Naive thymus-derived CD4-positive, alpha-beta T cell (primary cell): ENCODE data around the gene PLCG1. TPM values are rescaled to one million over a fixed set of nuclear protein-coding genes. Genes with fewer than 3 reads are reported as not detected.
A peak's percentile ranks its signal among the peaks of the same experiment; 100 is the strongest.

ENCODE experiments used
- ATAC-seq: fragments of 150-1000 bp; cut with Tn5 transposase; 2 replicates; pipeline ENCODE4 v1.10.0; 2021; ENCODE audit warnings: mild to moderate bottlenecking, moderate library complexity
- CTCF ChIA-PET: fragments of 350-600 bp; sonication (Branson Sonifier 250); formaldehyde crosslinking; loops from one replicate; lab custom pipeline; 2021; ENCODE audit warnings: antibody characterized with exemption; lab: Charles Lee
- POLR2A ChIA-PET: fragments of 350-600 bp; sonication (Branson Sonifier 250); formaldehyde crosslinking; loops from one replicate; lab custom pipeline; 2021; ENCODE audit warnings: antibody characterized with exemption, inconsistent platforms; lab: Charles Lee
- DNase-seq, 9 donors: peaks; one replicate each; pipeline versions ENCODE4 v3.0.0 to v3.0.0-alpha.2; 2020 to 2022; ENCODE audit warnings: mixed read lengths in 1 of 9
- H3K27ac ChIP-seq: one replicate; pipeline ENCODE4 v1.7.0; 2013; ENCODE audit warnings: mild to moderate bottlenecking, low read depth, low read length, moderate library complexity
- H3K27me3 ChIP-seq, 2 donors: one replicate each; pipeline ENCODE4 v1.7.0; 2013; ENCODE audit warnings: low read length in 2 of 2, mild to moderate bottlenecking in 2 of 2, moderate library complexity in 2 of 2; ENCODE audit not compliant: control insufficient read depth in 2 of 2, insufficient read depth in 2 of 2
- H3K36me3 ChIP-seq, 3 experiments: 1 replicate in 2 of 3; 2 replicates in 1 of 3; pipeline ENCODE4 v1.7.0; 2013; ENCODE audit warnings: low read length in 3 of 3, mild to moderate bottlenecking in 3 of 3, moderate library complexity in 1 of 3; ENCODE audit not compliant: insufficient read depth in 3 of 3, control insufficient read depth in 2 of 3
- H3K4me1 ChIP-seq, 2 donors: one replicate each; pipeline ENCODE4 v1.7.0; 2013; ENCODE audit warnings: low read length in 2 of 2, mild to moderate bottlenecking in 2 of 2, moderate library complexity in 1 of 2; ENCODE audit not compliant: control insufficient read depth in 2 of 2, insufficient read depth in 2 of 2
- H3K4me3 ChIP-seq: 2 replicates; pipeline ENCODE4 v1.7.0; 2013; ENCODE audit warnings: mild to moderate bottlenecking, low read length
- H3K9me3 ChIP-seq, 3 experiments: 1 replicate in 2 of 3; 2 replicates in 1 of 3; pipeline ENCODE4 v1.7.0; 2013; ENCODE audit warnings: low read length in 3 of 3; ENCODE audit not compliant: control insufficient read depth in 2 of 3
- H3K27ac Mint-ChIP-seq, 9 donors: one replicate each; pipeline ENCODE4 v1.8.0; 2020 to 2022; ENCODE audit warnings: mixed read lengths in 9 of 9, mild to moderate bottlenecking in 8 of 9, moderate library complexity in 5 of 9, inconsistent platforms in 2 of 9
- H3K27me3 Mint-ChIP-seq, 5 donors: one replicate each; pipeline ENCODE4 v1.8.0; 2021 to 2022; ENCODE audit warnings: mixed read lengths in 5 of 5, mild to moderate bottlenecking in 1 of 5
- H3K36me3 Mint-ChIP-seq, 5 donors: one replicate each; pipeline ENCODE4 v1.8.0; 2020 to 2022; ENCODE audit warnings: mixed read lengths in 5 of 5, mild to moderate bottlenecking in 3 of 5, inconsistent platforms in 1 of 5
- H3K4me1 Mint-ChIP-seq, 7 donors: one replicate each; pipeline ENCODE4 v1.8.0; 2020 to 2022; ENCODE audit warnings: mixed read lengths in 7 of 7, mild to moderate bottlenecking in 3 of 7, inconsistent platforms in 1 of 7
- H3K4me3 Mint-ChIP-seq, 10 donors: one replicate each; pipeline ENCODE4 v1.8.0; 2020 to 2022; ENCODE audit warnings: mild to moderate bottlenecking in 10 of 10, mixed read lengths in 10 of 10, moderate library complexity in 6 of 10, inconsistent platforms in 2 of 10
- H3K9me3 Mint-ChIP-seq, 11 donors: one replicate each; pipeline ENCODE4 v1.8.0; 2020 to 2022; ENCODE audit warnings: mixed read lengths in 11 of 11, mild to moderate bottlenecking in 4 of 11, inconsistent platforms in 1 of 11, moderate library complexity in 1 of 11
- intact Hi-C, 2 donors: fragments of 100-400 bp; cut with micrococcal nuclease; formaldehyde crosslinking; loops; one replicate each; pipeline ENCODE4 v1.15.1; 2023
- polyA plus RNA-seq, 2 donors: library from polyadenylated mRNA; unstranded; fragments of 300-500 nt; fragmentation: Illumina TruSeq; gene quantifications; one replicate each; pipeline ENCODE4 v1.2.3, GENCODE V29; 2021
- total RNA-seq, 6 experiments: library from RNA in 5 of 6; stranded (reverse) in 5 of 6; gene quantifications; 1 replicate in 5 of 6; 2 replicates in 1 of 6; pipeline ENCODE4 v1.2.3 and lab custom pipeline; 2021 to 2026

PLCG1 gene
- total and polyA plus RNA-seq, 7 experiments from 2014 or later = 36.9 to 559 (median 369) TPM

DNA sequence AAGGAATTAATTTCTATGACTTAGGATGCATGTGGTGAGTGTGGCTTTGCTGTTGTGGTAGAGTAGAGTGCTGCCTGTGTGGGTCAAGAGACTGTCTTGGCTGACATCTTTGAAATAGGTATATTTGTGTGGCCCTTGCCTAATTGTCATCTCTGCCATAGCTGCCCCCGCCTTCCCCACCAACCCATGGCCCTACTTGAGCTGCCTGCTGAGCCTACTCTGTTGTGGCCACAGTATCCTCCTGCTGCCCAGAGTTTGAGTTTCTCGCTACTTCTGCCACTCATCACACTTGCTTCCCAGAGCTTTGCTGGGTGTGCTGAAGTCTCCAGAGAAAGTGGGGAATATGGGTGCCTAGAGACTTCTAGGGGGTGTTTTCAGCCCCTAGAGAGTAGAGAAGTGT lies 8.0 kb downstream of the PLCG1 start:
- DNase-seq = no peak
- peaks cover 99 to 100% of the 10 kb centered on the region in 2 donors for H3K4me1 ChIP-seq
- no peak for ATAC-seq
- peaks cover 84 to 100% (median 96%) of the 10 kb centered on the region in 7 donors for H3K4me1 Mint-ChIP-seq
- peaks cover 5 to 61% (median 19%) of the 10 kb centered on the region in 5 donors for H3K36me3 Mint-ChIP-seq
- no peaks in the 10 kb centered on the region for H3K9me3 ChIP-seq
- H3K27me3 Mint-ChIP-seq = no peaks in the 10 kb centered on the region
- peak overlapping the region; percentile 26 to 98 (median 90) for H3K4me3 Mint-ChIP-seq
- H3K4me3 ChIP-seq = peak overlapping the region; percentile 6
- peak overlapping the region; percentile 74 to 100 (median 94) for H3K27ac Mint-ChIP-seq
- no peaks in the 10 kb centered on the region for H3K27me3 ChIP-seq
- intact Hi-C loops = loop anchor here in 1 of 2 donors (5.0 kb wide), 1 partner anchor 98 kb away; no protein-coding TSS in a partner anchor
- peak overlapping the region; percentile 91 for H3K27ac ChIP-seq
- POLR2A ChIA-PET = interaction anchor here (2.2 to 30.3 kb wide), 3 partner anchors 5 to 78 kb away, joined by 6 to 604 read pairs (median 604); partner anchors contain the start of gene PLCG1
- CTCF ChIA-PET = interaction anchor here (0.6 to 14.7 kb wide), 3 partner anchors 10 to 185 kb away, joined by 3 to 236 read pairs (median 4); no protein-coding TSS in a partner anchor
- H3K9me3 Mint-ChIP-seq = no peaks in the 10 kb centered on the region
- no peaks in the 10 kb centered on the region for H3K36me3 ChIP-seq

DNA sequence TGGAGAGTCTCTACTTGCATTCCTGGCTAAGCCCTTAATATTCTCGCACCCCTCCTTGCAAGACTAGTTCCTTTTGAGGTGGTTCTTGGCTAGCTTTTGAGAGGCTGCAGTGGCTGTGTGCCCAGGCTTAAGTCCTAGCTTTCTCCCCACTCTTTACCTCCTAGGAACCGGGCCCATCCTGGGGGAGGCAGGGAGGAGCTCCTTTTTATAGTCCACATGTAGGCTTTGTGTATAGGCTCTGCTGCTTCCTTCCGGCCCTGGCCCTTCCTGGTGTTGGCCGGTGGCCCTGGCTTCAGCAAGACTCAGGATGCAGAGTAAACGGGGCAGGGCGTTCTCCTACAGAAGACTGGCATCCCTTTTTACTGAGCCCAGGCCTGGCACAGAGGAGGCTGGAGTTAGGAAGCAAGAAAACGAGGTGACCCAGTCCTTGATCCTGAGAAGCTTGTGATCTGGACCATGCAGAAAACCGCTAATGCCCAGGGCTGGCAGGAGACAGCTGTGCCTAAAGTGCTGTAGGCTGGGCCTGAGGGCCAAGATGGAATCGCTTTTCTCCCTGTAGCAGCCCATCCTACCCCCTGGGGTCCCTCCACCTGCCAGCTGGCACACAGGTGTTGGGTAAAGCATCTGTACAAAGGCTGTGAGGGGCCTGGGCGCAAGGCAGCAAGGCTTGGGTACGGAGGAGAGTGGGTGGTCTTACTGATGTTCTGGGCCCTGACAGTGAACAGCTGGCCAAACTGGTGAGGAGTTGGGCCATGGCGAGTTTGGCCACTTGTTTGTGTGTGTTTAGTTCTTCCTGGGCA lies 8.7 kb downstream of the PLCG1 start:
- no peaks in the 10 kb centered on the region for H3K9me3 ChIP-seq
- Mint-ChIP-seq H3K27me3 (no peaks in the 10 kb centered on the region), H3K27ac (peak overlapping the region; percentile 72 to 100 (median 94)), H3K4me1 (peaks cover 84 to 100% (median 96%) of the 10 kb centered on the region in 7 donors), H3K36me3 (peaks cover 5 to 59% (median 19%) of the 10 kb centered on the region in 5 donors), H3K4me3 (peak overlapping the region; percentile 35 to 98 (median 90)), H3K9me3 (no peaks in the 10 kb centered on the region)
- H3K27ac ChIP-seq = peak overlapping the region; percentile 91
- POLR2A ChIA-PET = interaction anchor here (2.2 to 30.3 kb wide), 3 partner anchors 6 to 78 kb away, joined by 6 to 604 read pairs (median 604); partner anchors contain the start of gene PLCG1
- ATAC-seq (no peak), DNase-seq (no peak)
- no peaks in the 10 kb centered on the region for H3K27me3 ChIP-seq
- intact Hi-C loops = loop anchor here in 1 of 2 donors (5.0 kb wide), 1 partner anchor 99 kb away; no protein-coding TSS in a partner anchor
- H3K4me1 ChIP-seq = peaks cover 99 to 100% of the 10 kb centered on the region in 2 donors
- H3K4me3 ChIP-seq = peak overlapping the region; percentile 8
- no peaks in the 10 kb centered on the region for H3K36me3 ChIP-seq
- CTCF ChIA-PET = interaction anchor here (1.0 to 14.7 kb wide), 4 partner anchors 9 to 185 kb away, joined by 3 to 236 read pairs (median 4); no protein-coding TSS in a partner anchor

GRCh38 chr20:41147767-41148191 lies 10.4 kb downstream of the PLCG1 start:
- no peak for DNase-seq
- no peak for ATAC-seq
- no peaks in the 10 kb centered on the region for H3K27me3 Mint-ChIP-seq
- POLR2A ChIA-PET = interaction anchor here (0.6 to 30.3 kb wide), 3 partner anchors 8 to 190 kb away, joined by 4 to 604 read pairs (median 604); partner anchors contain the start of gene PLCG1
- H3K4me1 Mint-ChIP-seq = peaks cover 84 to 100% (median 97%) of the 10 kb centered on the region in 7 donors
- no peaks in the 10 kb centered on the region for H3K27me3 ChIP-seq
- peaks cover 96 to 100% of the 10 kb centered on the region in 2 donors for H3K4me1 ChIP-seq
- H3K4me3 Mint-ChIP-seq = peak overlapping the region; percentile 42 to 97 (median 82)
- intact Hi-C loops = loop anchor here in 1 of 2 donors (1.0 to 5.0 kb wide), 2 partner anchors 9 to 100 kb away; no protein-coding TSS in a partner anchor
- peak overlapping the region; percentile 91 for H3K27ac ChIP-seq
- no peaks in the 10 kb centered on the region for H3K9me3 Mint-ChIP-seq
- peak overlapping the region; percentile 72 to 100 (median 94) for H3K27ac Mint-ChIP-seq
- no peaks in the 10 kb centered on the region for H3K9me3 ChIP-seq
- H3K36me3 ChIP-seq = no peaks in the 10 kb centered on the region
- CTCF ChIA-PET = interaction anchor here (0.7 to 2.2 kb wide), 2 partner anchors 12 to 22 kb away, joined by 3 to 6 read pairs; no protein-coding TSS in a partner anchor
- H3K36me3 Mint-ChIP-seq = peaks cover 5 to 57% (median 19%) of the 10 kb centered on the region in 5 donors
- H3K4me3 ChIP-seq = no peak overlapping the region

DNA sequence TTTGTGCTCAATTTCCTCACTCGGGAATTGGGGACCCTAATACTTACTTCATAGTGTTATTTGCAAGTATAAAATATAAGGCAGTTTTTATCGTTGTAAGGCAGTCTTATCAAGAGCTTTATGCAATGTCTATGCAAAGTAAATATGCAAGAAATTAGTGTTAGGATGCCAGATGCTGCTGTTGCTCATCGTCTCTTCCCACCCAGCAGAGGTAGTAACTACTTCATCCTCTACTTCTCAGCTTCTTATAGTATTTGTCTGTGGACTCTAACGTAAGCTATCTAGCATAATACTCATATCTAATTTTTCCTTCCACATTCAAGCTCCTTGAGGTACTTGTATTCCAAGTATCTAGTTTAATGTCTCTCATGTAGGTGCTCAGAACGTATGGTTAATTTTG lies 11.6 kb downstream of the PLCG1 start:
- no peaks in the 10 kb centered on the region for H3K27me3 ChIP-seq
- intact Hi-C loops = loop anchor here in 1 of 2 donors (1.0 to 5.0 kb wide), 2 partner anchors 11 to 102 kb away; no protein-coding TSS in a partner anchor
- no peaks in the 10 kb centered on the region for H3K36me3 ChIP-seq
- DNase-seq (no peak), ATAC-seq (no peak)
- Mint-ChIP-seq H3K4me1 (peaks cover 80 to 100% (median 94%) of the 10 kb centered on the region in 7 donors), H3K9me3 (no peaks in the 10 kb centered on the region), H3K4me3 (peak overlapping the region; percentile 30 to 97 (median 70)), H3K27ac (peak overlapping the region; percentile 77 to 100 (median 94)), H3K36me3 (peaks cover 5 to 56% (median 21%) of the 10 kb centered on the region in 5 donors), H3K27me3 (no peaks in the 10 kb centered on the region)
- ChIA-PET CTCF (interaction anchor here (0.7 to 13.2 kb wide), 3 partner anchors 9 to 262 kb away, joined by 3 to 236 read pairs (median 3); partner anchors contain the start of gene PLCG1), POLR2A (interaction anchor here (0.7 to 30.3 kb wide), 4 partner anchors 8 to 51 kb away, joined by 3 to 604 read pairs (median 6); partner anchors contain the start of gene PLCG1)
- H3K4me1 ChIP-seq = peaks cover 96 to 100% of the 10 kb centered on the region in 2 donors
- H3K9me3 ChIP-seq = no peaks in the 10 kb centered on the region
- H3K4me3 ChIP-seq = no peak overlapping the region
- peak overlapping the region; percentile 91 for H3K27ac ChIP-seq

- Mint-ChIP-seq H3K9me3 (no peaks in the 10 kb centered on the region), H3K36me3 (peaks cover 0 to 52% (median 14%) of the 10 kb centered on the region in 5 donors), H3K27ac (peak overlapping the region; percentile 86 to 100 (median 94)), H3K4me1 (peaks cover 81 to 100% (median 94%) of the 10 kb centered on the region in 7 donors), H3K4me3 (peak overlapping the region; percentile 63 to 97 (median 84)), H3K27me3 (no peaks in the 10 kb centered on the region)
- intact Hi-C loops = loop anchor here (1.0 to 10.0 kb wide), 3 partner anchors 8 to 284 kb away; no protein-coding TSS in a partner anchor
- CTCF ChIA-PET = interaction anchor here (1.4 to 13.2 kb wide), 2 partner anchors 11 to 22 kb away, joined by 7 to 236 read pairs; partner anchors contain the start of gene PLCG1
- Histone ChIP-seq H3K36me3 (no peaks in the 10 kb centered on the region), H3K9me3 (no peaks in the 10 kb centered on the region), H3K27me3 (no peaks in the 10 kb centered on the region), H3K4me1 (peaks cover 96 to 100% of the 10 kb centered on the region in 2 donors), H3K4me3 (no peak overlapping the region), H3K27ac (peak overlapping the region; percentile 91)
- ATAC-seq = peak; percentile 77
- POLR2A ChIA-PET = interaction anchor here (0.6 to 30.3 kb wide), 3 partner anchors 8 to 82 kb away, joined by 3 to 604 read pairs (median 9); partner anchors contain the start of gene PLCG1
- DNase-seq = peak in 3 of 9 donors; percentile 22 to 73 (median 29)
These were observed 13.3 kb downstream of the PLCG1 start for GRCh38 chr20:41150664-41151063.
